Mucosa of rectum (tissue), 2 donors: ENCODE measurements around the gene TRAPPC4.
"Not testable (repeated sequence)": the region's sequence is repeated elsewhere in the genome, so short reads cannot be mapped to it uniquely, and the experiment has no call there.

ENCODE experiments used
- H3K27ac ChIP-seq, 2 donors: one replicate each; pipeline ENCODE4 v1.7.0; 2013; ENCODE audit warnings: inconsistent platforms in 2 of 2, low read depth in 2 of 2, low read length in 2 of 2
- H3K27me3 ChIP-seq, 2 donors: one replicate each; pipeline ENCODE4 v1.7.0; 2013; ENCODE audit warnings: low read length in 2 of 2; ENCODE audit not compliant: control insufficient read depth in 2 of 2, insufficient read depth in 2 of 2
- H3K36me3 ChIP-seq, 2 donors: one replicate each; pipeline ENCODE4 v1.7.0; 2013; ENCODE audit warnings: low read length in 2 of 2; ENCODE audit not compliant: control insufficient read depth in 2 of 2, insufficient read depth in 2 of 2
- H3K4me1 ChIP-seq, 2 donors: one replicate each; pipeline ENCODE4 v1.7.0; 2013; ENCODE audit warnings: low read length in 2 of 2, mild to moderate bottlenecking in 1 of 2; ENCODE audit not compliant: control insufficient read depth in 2 of 2, insufficient read depth in 2 of 2
- H3K4me3 ChIP-seq, 2 donors: one replicate each; pipeline ENCODE4 v1.7.0; 2013; ENCODE audit warnings: low read length in 2 of 2
- H3K9ac ChIP-seq, 2 donors: one replicate each; pipeline ENCODE4 v1.7.0; 2013; ENCODE audit warnings: low read length in 2 of 2, low read depth in 1 of 2, mild to moderate bottlenecking in 1 of 2
- H3K9me3 ChIP-seq, 2 donors: one replicate each; pipeline ENCODE4 v1.7.0; 2013; ENCODE audit warnings: low read length in 2 of 2; ENCODE audit not compliant: control insufficient read depth in 2 of 2
- donor health status: healthy.
- donor health status: Normal muscosa, but diverticular disease.

Gene TRAPPC4

DNA sequence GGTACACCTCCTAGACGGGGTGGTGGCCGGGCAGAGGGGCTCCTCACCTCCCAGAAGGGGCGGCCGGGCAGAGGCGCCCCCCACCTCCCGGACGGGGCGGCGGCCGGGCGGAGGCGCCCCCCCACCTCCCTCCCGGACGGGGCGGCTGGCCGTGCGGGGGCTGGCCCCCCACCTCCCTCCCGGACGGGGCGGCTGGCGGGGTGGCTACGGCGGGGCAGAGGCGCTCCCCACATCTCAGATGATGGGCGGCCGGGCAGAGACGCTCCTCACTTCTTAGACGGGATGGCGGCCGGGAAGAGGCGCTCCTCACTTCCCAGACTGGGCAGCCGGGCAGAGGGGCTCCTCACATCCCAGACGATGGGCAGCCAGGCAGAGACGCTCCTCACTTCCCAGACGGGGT lies 40.6 kb downstream of the TRAPPC4 start:
- not testable (repeated sequence) for H3K4me3 ChIP-seq, H3K9me3 ChIP-seq, H3K27ac ChIP-seq, H3K9ac ChIP-seq, H3K27me3 ChIP-seq
- peaks cover 13 to 20% of the 10 kb centered on the region in 2 donors for H3K4me1 ChIP-seq
- H3K36me3 ChIP-seq: peaks cover 5 to 12% of the 10 kb centered on the region in 2 donors

DNA sequence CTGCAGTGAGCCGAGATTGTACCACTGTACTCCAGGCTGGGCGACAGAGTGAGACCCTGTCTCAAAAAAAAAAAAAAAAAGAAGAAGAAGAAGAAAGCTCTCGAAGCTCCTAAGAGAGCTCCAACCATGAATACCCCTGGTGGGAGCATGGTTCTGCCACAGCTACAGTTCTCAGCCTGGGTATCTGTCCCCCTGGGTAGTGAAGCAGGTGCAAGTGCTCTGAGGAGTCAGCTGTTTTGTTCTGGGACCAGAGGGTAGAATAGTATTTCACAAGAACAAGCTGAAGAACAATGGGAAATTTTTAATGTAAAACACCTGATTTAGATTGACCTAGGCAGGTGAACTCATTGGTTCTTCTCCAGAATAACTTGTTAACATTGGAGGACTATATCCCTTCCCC lies 42.7 kb downstream of the TRAPPC4 start:
- no peak overlapping the region for H3K9ac ChIP-seq
- no peaks in the 10 kb centered on the region for H3K27me3 ChIP-seq
- no peaks in the 10 kb centered on the region for H3K9me3 ChIP-seq
- no peak overlapping the region for H3K27ac ChIP-seq
- H3K4me1 ChIP-seq: peaks cover 7 to 12% of the 10 kb centered on the region in 2 donors
- H3K36me3 ChIP-seq: no peaks in the 10 kb centered on the region
- H3K4me3 ChIP-seq: no peak overlapping the region

DNA sequence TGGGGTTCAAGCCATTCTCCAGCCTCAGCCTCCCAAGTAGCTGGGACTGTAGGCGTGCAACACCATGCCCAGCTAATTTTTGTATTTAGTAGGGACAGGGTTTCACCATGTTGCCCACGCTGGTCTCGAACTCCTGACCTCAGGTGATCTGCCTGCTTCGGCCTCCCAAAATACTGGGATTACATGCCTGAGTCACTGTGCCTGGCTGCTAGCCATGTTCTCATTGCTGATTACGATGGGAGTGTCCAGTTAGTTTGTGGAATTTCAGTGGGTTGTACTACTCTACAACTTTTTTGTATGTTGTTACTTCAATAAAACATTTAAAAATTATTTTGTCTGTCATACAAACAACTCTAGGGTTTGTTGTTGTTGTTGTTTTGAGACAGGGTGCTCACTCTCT lies 44.2 kb downstream of the TRAPPC4 start:
- Histone ChIP-seq H3K9me3 (no peaks in the 10 kb centered on the region), H3K4me3 (no peak overlapping the region), H3K27me3 (no peaks in the 10 kb centered on the region), H3K27ac (no peak overlapping the region), H3K4me1 (peaks cover 8 to 9% of the 10 kb centered on the region in 2 donors), H3K36me3 (no peaks in the 10 kb centered on the region), H3K9ac (no peak overlapping the region)

DNA sequence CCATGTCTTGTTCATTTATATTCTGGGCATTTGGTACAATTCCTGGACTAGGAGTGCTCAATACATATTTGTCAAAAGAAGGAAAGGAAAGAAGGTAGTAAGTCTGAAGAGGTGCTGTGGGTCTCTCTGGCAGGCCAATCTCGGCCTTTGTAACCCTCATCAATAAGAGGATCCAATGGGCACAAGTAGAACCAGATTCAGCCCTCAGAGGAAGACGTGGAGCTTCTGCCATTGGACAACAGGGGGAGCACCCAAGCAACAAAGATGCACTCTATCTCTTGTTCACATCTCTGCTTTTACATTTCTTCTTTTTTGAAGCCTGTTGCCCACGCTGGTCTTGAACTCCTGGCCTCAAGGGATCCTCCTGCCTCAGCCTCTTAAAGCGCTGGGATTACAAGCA lies 46.8 kb downstream of the TRAPPC4 start:
- Histone ChIP-seq H3K4me3 (no peak overlapping the region), H3K4me1 (peaks cover 3 to 14% of the 10 kb centered on the region in 2 donors), H3K27me3 (no peaks in the 10 kb centered on the region), H3K36me3 (peaks cover 3 to 9% of the 10 kb centered on the region in 2 donors), H3K9me3 (no peaks in the 10 kb centered on the region), H3K9ac (no peak overlapping the region), H3K27ac (no peak overlapping the region)

DNA sequence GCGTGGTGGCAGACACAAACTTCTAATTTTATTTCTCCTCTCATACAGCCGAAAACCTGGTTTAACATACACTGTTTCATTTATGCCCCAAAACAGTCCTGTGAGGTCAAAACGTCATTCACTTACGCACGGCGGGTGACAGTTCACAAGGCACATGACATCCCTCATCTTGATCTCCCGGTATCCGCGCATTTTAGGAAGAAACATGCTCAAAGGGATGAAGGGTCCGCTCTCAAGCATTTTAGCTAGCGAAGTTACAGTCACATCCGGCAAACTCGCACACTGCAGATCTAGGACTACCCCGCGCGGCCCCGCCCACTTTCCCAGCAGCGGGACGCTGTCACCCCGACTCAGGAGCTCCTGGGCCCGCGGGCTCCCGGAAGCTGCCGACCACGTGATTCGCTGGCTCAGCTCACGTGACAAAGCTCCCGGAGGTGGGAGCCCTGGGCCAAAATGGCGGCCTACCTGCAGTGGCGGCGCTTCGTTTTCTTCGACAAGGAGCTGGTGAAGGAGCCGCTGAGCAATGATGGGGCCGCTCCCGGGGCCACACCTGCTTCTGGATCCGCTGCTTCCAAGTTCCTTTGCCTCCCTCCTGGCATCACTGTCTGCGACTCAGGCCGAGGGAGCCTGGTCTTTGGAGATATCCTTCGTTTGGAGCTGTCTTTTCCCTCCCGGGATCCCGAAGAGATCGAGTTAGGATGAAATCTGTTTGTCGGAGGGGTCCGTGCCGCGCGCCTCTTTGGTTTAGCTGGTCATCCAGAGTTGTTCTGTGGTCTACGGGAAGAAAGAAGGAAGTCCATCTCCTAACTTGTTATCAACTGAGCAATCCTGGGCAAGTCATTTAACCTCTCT lies 49.0 kb downstream of the TRAPPC4 start, which contains the start of gene VPS11:
Gene VPS11, plus strand, starts transcription at position 448 of the 852 bp plus-strand sequence. Its CDS starts 6 bp downstream, at position 454.
- H3K9ac ChIP-seq: peak within 1 kb of the TSS; percentile 71 to 96
- peaks cover 18 to 23% of the 10 kb centered on the region in 2 donors for H3K36me3 ChIP-seq
- H3K9me3 ChIP-seq: no peaks in the 10 kb centered on the region
- peak within 1 kb of the TSS; percentile 78 to 94 for H3K4me3 ChIP-seq
- peak within 1 kb of the TSS; percentile 84 to 88 for H3K27ac ChIP-seq
- H3K27me3 ChIP-seq: no peaks in the 10 kb centered on the region
- peaks cover 3 to 14% of the 10 kb centered on the region in 2 donors for H3K4me1 ChIP-seq
